WTC11 (cell line): ENCODE data around the gene RTN3. TPM values are rescaled to one million over a fixed set of nuclear protein-coding genes. Genes with fewer than 3 reads are reported as not detected.

Source experiments
- ATAC-seq: fragments of 200-7000 bp; cut with Tn5 transposase; 2 replicates; pipeline ENCODE4 v1.10.0; 2021; ENCODE audit warnings: mild to moderate bottlenecking, moderate library complexity
- CTCF ChIA-PET: fragments of 300-600 bp; sonication (Branson Sonifier 250); formaldehyde crosslinking; loops from one replicate; lab custom pipeline; 2021; ENCODE audit warnings: antibody characterized with exemption; lab: Charles Lee
- POLR2A ChIA-PET: fragments of 350-600 bp; sonication (Branson Sonifier 250); formaldehyde crosslinking; loops from one replicate; lab custom pipeline; 2021; ENCODE audit warnings: antibody characterized with exemption; lab: Charles Lee
- DNase-seq: peaks from one replicate; pipeline ENCODE4 v3.0.0; 2021; ENCODE audit warnings: low spot score
- H3K27ac Mint-ChIP-seq: 2 replicates; pipeline ENCODE4 v1.8.0; 2021; ENCODE audit warnings: mixed read lengths
- H3K27me3 Mint-ChIP-seq: 2 replicates; pipeline ENCODE4 v1.8.0; 2021; ENCODE audit warnings: low read depth, mild to moderate bottlenecking, moderate library complexity, mixed read lengths
- H3K36me3 Mint-ChIP-seq: 2 replicates; pipeline ENCODE4 v1.8.0; 2021; ENCODE audit warnings: mixed read lengths
- H3K4me1 Mint-ChIP-seq: 2 replicates; pipeline ENCODE4 v1.8.0; 2022; ENCODE audit warnings: mixed read lengths
- H3K4me3 Mint-ChIP-seq: 2 replicates; pipeline ENCODE4 v1.8.0; 2021; ENCODE audit warnings: mild to moderate bottlenecking, moderate library complexity, mixed read lengths
- H3K9me3 Mint-ChIP-seq: 2 replicates; pipeline ENCODE4 v1.8.0; 2021; ENCODE audit warnings: mixed read lengths
- CREM ChIP-seq: sonication (generic); formaldehyde crosslinking; IDR thresholded peaks from 2 replicates; pipeline ENCODE4 v1.8.1; 2022; ENCODE audit warnings: mild to moderate bottlenecking, missing genetic modification reagents, moderate library complexity
- E2F5 ChIP-seq: sonication (generic); formaldehyde crosslinking; IDR thresholded peaks from 2 replicates; pipeline ENCODE4 v1.8.1; 2022; ENCODE audit warnings: mild to moderate bottlenecking, moderate library complexity, missing genetic modification reagents
- ELF4 ChIP-seq: sonication (generic); formaldehyde crosslinking; IDR thresholded peaks from 2 replicates; pipeline ENCODE4 v1.8.1; 2022; ENCODE audit warnings: low read depth, mild to moderate bottlenecking, moderate library complexity, missing genetic modification reagents
- FOXJ3 ChIP-seq: sonication (generic); formaldehyde crosslinking; IDR thresholded peaks from 2 replicates; pipeline ENCODE4 v1.9.0; 2021; ENCODE audit warnings: missing genetic modification reagents, mild to moderate bottlenecking, borderline replicate concordance
- HMGXB4 ChIP-seq: sonication (generic); formaldehyde crosslinking; IDR thresholded peaks from 2 replicates; pipeline ENCODE4 v1.8.1; 2023; ENCODE audit warnings: mild to moderate bottlenecking, moderate library complexity, missing genetic modification reagents
- KAT7 ChIP-seq: sonication (generic); formaldehyde crosslinking; IDR thresholded peaks from 2 replicates; pipeline ENCODE4 v1.8.1; 2023; ENCODE audit warnings: missing genetic modification reagents, mild to moderate bottlenecking, borderline replicate concordance
- MAX ChIP-seq: sonication (generic); formaldehyde crosslinking; IDR thresholded peaks from 2 replicates; pipeline ENCODE4 v1.8.0; 2022; ENCODE audit warnings: mild to moderate bottlenecking, missing genetic modification reagents
- PREB ChIP-seq: sonication (generic); formaldehyde crosslinking; IDR thresholded peaks from 2 replicates; pipeline ENCODE4 v1.8.1; 2022; ENCODE audit warnings: mild to moderate bottlenecking, missing genetic modification reagents, moderate library complexity, borderline replicate concordance
- SMAD3 ChIP-seq: sonication (generic); formaldehyde crosslinking; IDR thresholded peaks from 2 replicates; pipeline ENCODE4 v1.8.0; 2022; ENCODE audit warnings: missing genetic modification reagents, mild to moderate bottlenecking, borderline replicate concordance
- STAT6 ChIP-seq: sonication (generic); formaldehyde crosslinking; conservative IDR thresholded peaks from 2 replicates; pipeline ENCODE4 v1.8.1; 2023; ENCODE audit warnings: mild to moderate bottlenecking, low read depth, missing genetic modification reagents, moderate library complexity
- TEAD1 ChIP-seq: sonication (generic); formaldehyde crosslinking; IDR thresholded peaks from 2 replicates; pipeline ENCODE4 v1.8.0; 2022; ENCODE audit warnings: mild to moderate bottlenecking, missing genetic modification reagents
- ZNF263 ChIP-seq: sonication (generic); formaldehyde crosslinking; IDR thresholded peaks from 2 replicates; pipeline ENCODE4 v1.8.1; 2022; ENCODE audit warnings: low read depth, mild to moderate bottlenecking, moderate library complexity, missing genetic modification reagents
- ZNF425 ChIP-seq: fragments of 250-450 bp; sonication (Bioruptor Pico); conservative IDR thresholded peaks from 2 replicates; pipeline ENCODE4 v1.9.0; 2021; ENCODE audit warnings: mild to moderate bottlenecking
- ZNF532 ChIP-seq: fragments of 250-450 bp; sonication (Bioruptor Pico); IDR thresholded peaks from 2 replicates; pipeline ENCODE4 v1.9.0; 2021; ENCODE audit warnings: mild to moderate bottlenecking, borderline replicate concordance
- total RNA-seq: library from RNA; stranded (reverse); gene quantifications from 3 replicates; pipeline ENCODE4 v1.2.3, GENCODE V29; 2021
- TF ChIP-seq, protein P1 (sequence below): fragments of 250-450 bp; sonication (Bioruptor Pico); IDR thresholded peaks from 2 replicates; pipeline ENCODE4 v1.9.0; 2021; ENCODE audit warnings: mild to moderate bottlenecking
- TF ChIP-seq, protein P2 (sequence below): sonication (generic); formaldehyde crosslinking; IDR thresholded peaks from 2 replicates; pipeline ENCODE4 v1.8.0; 2022; ENCODE audit warnings: mild to moderate bottlenecking, missing genetic modification reagents

The RTN3 gene
- total RNA-seq, 1 experiment from 2014 or later, result 159 TPM

DNA sequence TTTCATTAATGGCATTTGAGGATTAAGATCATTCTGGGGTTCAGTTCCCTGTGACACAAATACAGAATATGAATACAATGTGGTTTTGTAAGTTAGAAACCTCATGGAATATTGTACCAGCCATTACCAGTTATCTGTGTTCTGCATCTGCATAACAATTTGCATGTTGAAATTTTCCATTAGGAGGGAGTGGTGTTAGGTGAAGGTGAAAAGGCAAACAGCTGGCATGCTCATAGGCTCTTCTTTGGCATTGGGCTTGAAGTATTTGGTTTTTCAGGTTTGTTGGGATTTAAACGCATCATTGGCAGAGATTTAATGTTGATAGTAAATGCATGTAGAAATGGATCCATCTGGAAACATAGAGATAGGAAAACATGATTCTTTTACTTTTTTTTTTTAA lies 18.6 kb downstream of the RTN3 start:
- no peak for ATAC-seq
- TF ChIP-seq CREM (CRISPR knock-in tag) (no peak), E2F5 (CRISPR knock-in tag) (no peak), HMGXB4 (no peak), STAT6 (CRISPR knock-in tag) (no peak), MAX (CRISPR knock-in tag) (no peak), TEAD1 (CRISPR knock-in tag) (no peak), ZNF532 (CRISPR knock-in tag) (no peak), KAT7 (CRISPR knock-in tag) (no peak), ELF4 (no peak), FOXJ3 (no peak), ZNF263 (CRISPR knock-in tag) (no peak), SMAD3 (CRISPR knock-in tag) (no peak), PREB (CRISPR knock-in tag) (no peak), ZNF425 (CRISPR knock-in tag) (no peak)
- TF ChIP-seq, protein P1, sequence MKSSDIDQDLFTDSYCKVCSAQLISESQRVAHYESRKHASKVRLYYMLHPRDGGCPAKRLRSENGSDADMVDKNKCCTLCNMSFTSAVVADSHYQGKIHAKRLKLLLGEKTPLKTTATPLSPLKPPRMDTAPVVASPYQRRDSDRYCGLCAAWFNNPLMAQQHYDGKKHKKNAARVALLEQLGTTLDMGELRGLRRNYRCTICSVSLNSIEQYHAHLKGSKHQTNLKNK, result no peak
- TF ChIP-seq, protein P2, sequence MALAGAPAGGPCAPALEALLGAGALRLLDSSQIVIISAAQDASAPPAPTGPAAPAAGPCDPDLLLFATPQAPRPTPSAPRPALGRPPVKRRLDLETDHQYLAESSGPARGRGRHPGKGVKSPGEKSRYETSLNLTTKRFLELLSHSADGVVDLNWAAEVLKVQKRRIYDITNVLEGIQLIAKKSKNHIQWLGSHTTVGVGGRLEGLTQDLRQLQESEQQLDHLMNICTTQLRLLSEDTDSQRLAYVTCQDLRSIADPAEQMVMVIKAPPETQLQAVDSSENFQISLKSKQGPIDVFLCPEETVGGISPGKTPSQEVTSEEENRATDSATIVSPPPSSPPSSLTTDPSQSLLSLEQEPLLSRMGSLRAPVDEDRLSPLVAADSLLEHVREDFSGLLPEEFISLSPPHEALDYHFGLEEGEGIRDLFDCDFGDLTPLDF (CRISPR knock-in tag), result no peak
- CTCF ChIA-PET, result interaction anchor here (1.8 kb wide), 1 partner anchor 17 kb away, joined by 4 read pairs; no protein-coding TSS in a partner anchor

More for the DNA sequence above, 18.6 kb downstream of the RTN3 start:
- no peak for DNase-seq
- H3K4me3 Mint-ChIP-seq, result no peak overlapping the region
- peaks cover 6% of the 10 kb centered on the region for H3K9me3 Mint-ChIP-seq
- H3K27ac Mint-ChIP-seq, result no peak overlapping the region; the same call in 1 of the 2 replicates
- peaks cover 22% of the 10 kb centered on the region for H3K4me1 Mint-ChIP-seq
- peaks cover 13% of the 10 kb centered on the region for H3K36me3 Mint-ChIP-seq
- H3K27me3 Mint-ChIP-seq, result no peaks in the 10 kb centered on the region
- POLR2A ChIA-PET, result no interaction called here
